Spinal cord (tissue), 10 donors: ENCODE data around the gene IQSEC1. TPM values are rescaled to one million over a fixed set of nuclear protein-coding genes. Genes with fewer than 3 reads are reported as not detected.

Experiments
- DNase-seq, 6 donors: peaks; one replicate each; pipeline versions ENCODE4 v3.0.0 to v3.0.0-alpha.2; 2013 to 2015; ENCODE audit warnings: low spot score in 6 of 6, low read depth in 4 of 6
- H3K27ac ChIP-seq: one replicate; pipeline ENCODE4 v1.5.1; 2013; ENCODE audit warnings: low read depth, low read length, control low read depth
- H3K27me3 ChIP-seq: one replicate; pipeline ENCODE4 v1.6.1; 2013; ENCODE audit warnings: low read length; ENCODE audit not compliant: control insufficient read depth, insufficient read depth
- H3K36me3 ChIP-seq: one replicate; pipeline ENCODE4 v1.6.1; 2013; ENCODE audit warnings: low read length; ENCODE audit not compliant: control insufficient read depth, insufficient read depth
- H3K4me1 ChIP-seq: one replicate; pipeline ENCODE4 v1.6.1; 2013; ENCODE audit warnings: low read length; ENCODE audit not compliant: control insufficient read depth, insufficient read depth
- H3K4me3 ChIP-seq: one replicate; pipeline ENCODE4 v1.5.1; 2013; ENCODE audit warnings: low read depth, low read length, control low read depth
- H3K9me3 ChIP-seq: one replicate; pipeline ENCODE4 v1.6.1; 2013; ENCODE audit warnings: low read length; ENCODE audit not compliant: control insufficient read depth, insufficient read depth
- WGBS: methylation state at CpG from one replicate; pipeline ENCODE4 v1.1.5; 2013; ENCODE audit warnings: missing lambda C conversion rate; ENCODE audit not compliant: insufficient coverage; 5-methylcytosine and 5-hydroxymethylcytosine counted together
- polyA plus RNA-seq, 2 donors: library from polyadenylated mRNA; unstranded; fragments of 120-200 nt; gene quantifications; one replicate each; pipeline ENCODE4 v1.2.1, GENCODE V29; 2013; ENCODE audit not compliant: insufficient read length in 2 of 2
- total RNA-seq, 2 donors: library from RNA; depleted of rRNA in 1 of 2; stranded (reverse); fragments of 120-200 nt in 1 of 2; fragments of >200 nt in 1 of 2; gene quantifications; one replicate each; pipeline versions ENCODE4 v1.2.3 to v1.2.4, GENCODE V29; 2013 to 2014
- donor health status: healthy.

Gene IQSEC1
- total and polyA plus RNA-seq, 4 donors = 40.2 to 87.1 (median 63.6) TPM

GRCh38 chr3:13108861-13109260 lies 35.6 kb upstream of the IQSEC1 start:
- Histone ChIP-seq H3K4me3 (no peak overlapping the region), H3K36me3 (no peaks in the 10 kb centered on the region), H3K27ac (no peak overlapping the region), H3K9me3 (no peaks in the 10 kb centered on the region), H3K27me3 (no peaks in the 10 kb centered on the region), H3K4me1 (peaks cover 21% of the 10 kb centered on the region)
- DNase-seq = no peak
- 95% methylated on average over 5 of the region's 12 CpGs for WGBS

GRCh38 chr3:13107661-13108060 lies 34.4 kb upstream of the IQSEC1 start:
- Histone ChIP-seq H3K27me3 (no peaks in the 10 kb centered on the region), H3K4me1 (peaks cover 21% of the 10 kb centered on the region), H3K4me3 (no peak overlapping the region), H3K36me3 (no peaks in the 10 kb centered on the region), H3K27ac (no peak overlapping the region), H3K9me3 (no peaks in the 10 kb centered on the region)
- DNase-seq = no peak
- WGBS = 88% methylated on average over 10 of the region's 13 CpGs

- DNase-seq = peak in 2 of 6 donors; percentile 54 to 61
- Histone ChIP-seq H3K4me1 (peaks cover 19% of the 10 kb centered on the region), H3K36me3 (no peaks in the 10 kb centered on the region), H3K27ac (no peak overlapping the region), H3K4me3 (no peak overlapping the region), H3K27me3 (no peaks in the 10 kb centered on the region), H3K9me3 (no peaks in the 10 kb centered on the region)
- WGBS = 93% methylated on average over 3 of the region's 6 CpGs
These were observed 33.2 kb upstream of the IQSEC1 start for GRCh38 chr3:13106308-13107001.

DNA sequence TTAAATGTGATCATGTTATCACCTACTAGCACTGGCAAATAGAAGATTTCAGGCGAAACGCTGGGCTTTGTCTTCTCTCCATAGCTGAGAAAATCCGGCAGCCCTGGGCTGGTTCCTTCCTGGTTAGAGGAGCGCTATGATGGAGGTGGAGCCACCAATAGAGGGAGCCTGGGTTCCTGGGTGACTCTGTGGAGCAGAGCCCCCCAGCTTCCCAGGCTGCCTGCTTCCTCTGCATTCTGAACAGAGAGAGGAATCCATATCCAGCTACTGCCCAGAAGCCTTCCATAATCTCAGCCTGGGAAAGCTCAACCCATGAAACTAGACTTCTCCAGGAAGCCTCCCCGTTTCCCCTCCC lies 32.6 kb upstream of the IQSEC1 start:
- Histone ChIP-seq H3K36me3 (no peaks in the 10 kb centered on the region), H3K27me3 (no peaks in the 10 kb centered on the region), H3K9me3 (no peaks in the 10 kb centered on the region), H3K4me3 (no peak overlapping the region), H3K27ac (no peak overlapping the region), H3K4me1 (peaks cover 14% of the 10 kb centered on the region)
- no peak for DNase-seq
- WGBS = 88% methylated on average over 1 of the region's 5 CpGs

DNA sequence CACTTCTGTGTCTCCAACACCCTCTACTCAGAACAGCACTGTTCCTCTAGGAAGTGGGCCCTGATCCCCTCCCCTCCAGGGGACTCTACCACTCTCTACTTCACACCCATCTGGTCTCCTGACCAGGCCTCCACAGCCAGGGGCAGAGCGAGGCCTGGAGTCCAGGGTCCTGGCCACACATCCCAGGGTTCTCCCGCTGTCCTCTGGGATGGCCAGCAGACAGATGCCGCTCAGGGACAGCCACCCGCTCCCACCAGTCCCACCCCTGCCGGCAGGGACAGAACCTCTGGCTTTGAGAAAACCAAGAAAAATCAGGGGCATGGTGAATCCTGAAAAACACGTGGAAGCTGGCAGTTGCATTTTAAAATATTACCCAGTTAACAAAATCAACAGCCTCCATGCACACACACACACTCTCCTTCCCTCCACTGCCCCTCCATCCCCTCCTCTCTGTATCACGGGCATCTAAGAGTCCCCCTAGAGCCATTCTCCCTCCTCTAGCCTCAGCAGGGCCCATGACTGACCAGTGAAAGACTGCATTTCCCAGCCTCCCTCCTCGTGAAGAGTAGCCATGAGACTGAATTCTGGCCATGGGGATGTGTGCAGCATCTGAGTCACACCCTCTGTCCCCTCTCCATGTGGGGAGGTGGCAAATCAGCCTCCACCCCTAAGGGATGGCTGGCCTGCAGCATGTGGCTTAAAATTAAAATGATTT lies 32.1 kb upstream of the IQSEC1 start:
- H3K4me3 ChIP-seq = no peak overlapping the region
- WGBS = 93% methylated on average over 8 of the region's 8 CpGs
- no peaks in the 10 kb centered on the region for H3K27me3 ChIP-seq
- no peak overlapping the region for H3K27ac ChIP-seq
- H3K4me1 ChIP-seq = peaks cover 9% of the 10 kb centered on the region
- H3K9me3 ChIP-seq = no peaks in the 10 kb centered on the region
- no peak for DNase-seq
- no peaks in the 10 kb centered on the region for H3K36me3 ChIP-seq

GRCh38 chr3:13104511-13104910 lies 31.3 kb upstream of the IQSEC1 start:
- Histone ChIP-seq H3K36me3 (no peaks in the 10 kb centered on the region), H3K4me3 (no peak overlapping the region), H3K9me3 (no peaks in the 10 kb centered on the region), H3K4me1 (peaks cover 8% of the 10 kb centered on the region), H3K27ac (no peak overlapping the region), H3K27me3 (no peaks in the 10 kb centered on the region)
- 100% methylated on average over 5 of the region's 12 CpGs for WGBS
- DNase-seq = no peak

DNA sequence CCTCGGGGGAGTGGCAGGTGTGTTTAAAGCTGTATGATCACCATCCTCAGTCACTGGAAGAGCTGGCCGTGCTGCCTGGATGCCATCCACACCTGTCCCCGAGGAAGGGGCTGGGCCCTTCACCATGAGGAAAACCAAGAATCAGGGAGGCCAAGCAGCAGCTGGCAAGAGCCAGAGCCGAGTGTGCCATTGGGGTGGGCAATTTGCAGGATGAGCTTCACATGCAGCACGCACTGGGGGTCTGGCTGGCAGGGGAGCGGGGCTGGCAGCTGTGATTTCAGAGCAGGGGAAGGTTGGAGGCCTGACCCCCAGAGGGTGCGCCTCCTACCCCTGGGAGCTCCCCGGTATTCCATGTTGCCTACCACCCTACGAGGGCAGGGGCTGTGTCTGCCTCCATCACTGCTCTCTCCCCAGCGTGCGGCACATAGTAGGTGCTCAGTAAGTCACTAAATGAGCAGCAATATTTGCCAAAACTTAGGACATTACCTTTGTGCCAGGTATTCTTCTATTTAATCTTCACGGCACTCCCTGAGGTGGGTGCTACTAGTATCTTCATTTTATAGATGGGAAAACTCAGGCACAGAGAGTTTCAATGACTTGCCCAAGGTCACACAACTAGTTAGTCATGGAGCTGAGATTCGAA lies 30.3 kb upstream of the IQSEC1 start:
- H3K4me3 ChIP-seq = no peak overlapping the region
- no peaks in the 10 kb centered on the region for H3K27me3 ChIP-seq
- no peak overlapping the region for H3K27ac ChIP-seq
- peaks cover 8% of the 10 kb centered on the region for H3K4me1 ChIP-seq
- WGBS = 88% methylated on average over 12 of the region's 13 CpGs
- DNase-seq = no peak
- H3K9me3 ChIP-seq = no peaks in the 10 kb centered on the region
- H3K36me3 ChIP-seq = no peaks in the 10 kb centered on the region

GRCh38 chr3:13102386-13103345 lies 29.4 kb upstream of the IQSEC1 start:
- no peak for DNase-seq
- Histone ChIP-seq H3K27me3 (no peaks in the 10 kb centered on the region), H3K27ac (no peak overlapping the region), H3K36me3 (no peaks in the 10 kb centered on the region), H3K4me3 (no peak overlapping the region), H3K4me1 (peaks cover 8% of the 10 kb centered on the region), H3K9me3 (no peaks in the 10 kb centered on the region)
- WGBS = 72% methylated on average over 16 of the region's 21 CpGs

GRCh38 chr3:13099707-13100106 lies 26.5 kb upstream of the IQSEC1 start:
- WGBS = 89% methylated on average over 9 of the region's 10 CpGs
- peaks cover 24% of the 10 kb centered on the region for H3K4me1 ChIP-seq
- H3K4me3 ChIP-seq = no peak overlapping the region
- no peaks in the 10 kb centered on the region for H3K27me3 ChIP-seq
- no peaks in the 10 kb centered on the region for H3K9me3 ChIP-seq
- DNase-seq = no peak
- H3K36me3 ChIP-seq = no peaks in the 10 kb centered on the region
- H3K27ac ChIP-seq = no peak overlapping the region
